Caco-2 (cell line): ENCODE results near the gene CDKN2A. TPM values are rescaled to one million over a fixed set of nuclear protein-coding genes. Genes with fewer than 3 reads are reported as not detected.
A peak's percentile ranks its signal among the peaks of the same experiment; 100 is the strongest.

Experiments used
- BruUV-seq: library from RNA; stranded (reverse); fragments of 400-500 nt; replicated peaks from 2 replicates; lab custom pipeline; 2021; lab: Mats Ljungman, UMichigan
- CTCF ChIA-PET: fragments of 300-600 bp; sonication (Branson Sonifier 250); formaldehyde crosslinking; loops from one replicate; lab custom pipeline; 2022; ENCODE audit warnings: antibody characterized with exemption; lab: Charles Lee
- POLR2A ChIA-PET: fragments of 300-600 bp; sonication (Branson Sonifier 250); formaldehyde crosslinking; loops from one replicate; lab custom pipeline; 2022; ENCODE audit warnings: antibody characterized with exemption; lab: Charles Lee
- DNase-seq, 2 experiments: peaks; one replicate each; pipeline versions ENCODE4 v3.0.0 to v3.0.0-alpha.2; 2020 to 2022
- H3K27me3 ChIP-seq: replicated peaks from 2 replicates; pipeline ENCODE4 v1.6.0; 2011; ENCODE audit warnings: low read length; ENCODE audit not compliant: control insufficient read depth, insufficient read depth
- H3K36me3 ChIP-seq: 2 replicates; pipeline ENCODE4 v1.5.1; 2011; ENCODE audit warnings: low read length; ENCODE audit not compliant: control insufficient read depth, insufficient read depth
- H3K4me1 ChIP-seq: fragments of 250-450 bp; sonication (Bioruptor Pico); 2 replicates; pipeline ENCODE4 v1.5.1; 2020; ENCODE audit warnings: mild to moderate bottlenecking
- H3K4me3 ChIP-seq: 2 replicates; pipeline ENCODE4 v1.5.1; 2011; ENCODE audit warnings: low read depth, mild to moderate bottlenecking, control low read depth, low read length
- H3K9me3 ChIP-seq: fragments of 250-450 bp; sonication (Bioruptor Pico); 2 replicates; pipeline ENCODE4 v1.5.1; 2020; ENCODE audit warnings: mild to moderate bottlenecking, moderate library complexity
- H3K27ac Mint-ChIP-seq: one replicate; pipeline ENCODE4 v1.8.0; 2022; ENCODE audit warnings: mixed read lengths; ENCODE audit not compliant: unreplicated experiment
- H3K27me3 Mint-ChIP-seq: one replicate; pipeline ENCODE4 v1.8.0; 2022; ENCODE audit warnings: mixed read lengths; ENCODE audit not compliant: insufficient read depth, unreplicated experiment
- H3K36me3 Mint-ChIP-seq: one replicate; pipeline ENCODE4 v1.8.0; 2022; ENCODE audit warnings: mild to moderate bottlenecking, mixed read lengths; ENCODE audit not compliant: insufficient read depth, unreplicated experiment
- H3K4me1 Mint-ChIP-seq: one replicate; pipeline ENCODE4 v1.8.0; 2022; ENCODE audit warnings: low read depth, mixed read lengths; ENCODE audit not compliant: unreplicated experiment
- H3K4me3 Mint-ChIP-seq: one replicate; pipeline ENCODE4 v1.8.0; 2022; ENCODE audit warnings: mild to moderate bottlenecking, moderate library complexity, mixed read lengths; ENCODE audit not compliant: unreplicated experiment
- H3K9me3 Mint-ChIP-seq: one replicate; pipeline ENCODE4 v1.8.0; 2022; ENCODE audit warnings: mixed read lengths; ENCODE audit not compliant: unreplicated experiment
- intact Hi-C: fragments of 100-400 bp; cut with micrococcal nuclease; formaldehyde crosslinking; loops from one replicate; pipeline ENCODE4 v1.10.0; 2022; ENCODE audit not compliant: unreplicated experiment
- total RNA-seq: library from RNA; stranded (reverse); gene quantifications from 2 replicates; pipeline ENCODE4 v1.2.3, GENCODE V29; 2022
- TF ChIP-seq, protein P1 (sequence below), 2 experiments: fragments of 200-600 bp in 1 of 2; IDR thresholded peaks; 1 replicate in 1 of 2; 2 replicates in 1 of 2; pipeline versions ENCODE4 v1.5.1 to v1.8.0; 2011 to 2022; ENCODE audit warnings: antibody characterized with exemption in 1 of 2, control low read depth in 1 of 2, inconsistent platforms in 1 of 2, low read depth in 1 of 2, low read length in 1 of 2, mild to moderate bottlenecking in 1 of 2, moderate library complexity in 1 of 2; ENCODE audit not compliant: insufficient read depth in 1 of 2, severe bottlenecking in 1 of 2, unreplicated experiment in 1 of 2

CDKN2A gene
- total RNA-seq, 1 experiment from 2014 or later: 48.0 TPM

DNA sequence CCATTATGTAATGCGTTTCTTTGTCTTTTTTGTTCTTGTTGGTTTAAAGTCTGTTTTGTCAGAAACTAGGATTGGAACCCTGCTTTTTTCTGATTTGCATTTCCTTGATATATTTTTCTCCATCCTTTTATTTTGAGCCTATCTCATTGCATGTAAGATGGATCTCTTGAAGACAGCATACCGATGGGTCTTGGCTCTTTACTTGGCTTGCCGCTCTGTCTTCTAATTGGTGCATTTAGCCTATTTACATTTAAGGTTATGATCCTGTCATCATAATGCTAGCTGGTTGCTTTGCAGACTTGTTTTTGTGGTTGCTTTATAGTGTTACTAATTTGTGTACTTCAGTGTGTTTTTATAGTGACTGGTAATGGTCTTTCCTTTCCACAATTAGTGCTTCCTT lies 28.2 kb upstream of the CDKN2A start:
- Histone ChIP-seq H3K4me1 (no peaks in the 10 kb centered on the region), H3K4me3 (no peak overlapping the region), H3K36me3 (no peaks in the 10 kb centered on the region), H3K27me3 (no peaks in the 10 kb centered on the region), H3K9me3 (no peaks in the 10 kb centered on the region)
- intact Hi-C loops: no loop called here
- no peaks in the 10 kb centered on the region for H3K9me3 Mint-ChIP-seq
- ChIA-PET POLR2A (no interaction called here), CTCF (no interaction called here)
- TF ChIP-seq, protein P1, sequence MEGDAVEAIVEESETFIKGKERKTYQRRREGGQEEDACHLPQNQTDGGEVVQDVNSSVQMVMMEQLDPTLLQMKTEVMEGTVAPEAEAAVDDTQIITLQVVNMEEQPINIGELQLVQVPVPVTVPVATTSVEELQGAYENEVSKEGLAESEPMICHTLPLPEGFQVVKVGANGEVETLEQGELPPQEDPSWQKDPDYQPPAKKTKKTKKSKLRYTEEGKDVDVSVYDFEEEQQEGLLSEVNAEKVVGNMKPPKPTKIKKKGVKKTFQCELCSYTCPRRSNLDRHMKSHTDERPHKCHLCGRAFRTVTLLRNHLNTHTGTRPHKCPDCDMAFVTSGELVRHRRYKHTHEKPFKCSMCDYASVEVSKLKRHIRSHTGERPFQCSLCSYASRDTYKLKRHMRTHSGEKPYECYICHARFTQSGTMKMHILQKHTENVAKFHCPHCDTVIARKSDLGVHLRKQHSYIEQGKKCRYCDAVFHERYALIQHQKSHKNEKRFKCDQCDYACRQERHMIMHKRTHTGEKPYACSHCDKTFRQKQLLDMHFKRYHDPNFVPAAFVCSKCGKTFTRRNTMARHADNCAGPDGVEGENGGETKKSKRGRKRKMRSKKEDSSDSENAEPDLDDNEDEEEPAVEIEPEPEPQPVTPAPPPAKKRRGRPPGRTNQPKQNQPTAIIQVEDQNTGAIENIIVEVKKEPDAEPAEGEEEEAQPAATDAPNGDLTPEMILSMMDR (IDR thresholded peaks at IDR 0.05; ENCODE audit: insufficient read depth in 1 of 2, low read depth in 1 of 2, low read length in 1 of 2, severe bottlenecking in 1 of 2, unreplicated experiment in 1 of 2): no peak
- H3K36me3 Mint-ChIP-seq: no peaks in the 10 kb centered on the region
- H3K27ac Mint-ChIP-seq: no peak overlapping the region
- no peak overlapping the region for H3K4me3 Mint-ChIP-seq
- DNase-seq: no peak
- H3K4me1 Mint-ChIP-seq: no peaks in the 10 kb centered on the region
- no TSS peak for BruUV-seq
- H3K27me3 Mint-ChIP-seq: no peaks in the 10 kb centered on the region

DNA sequence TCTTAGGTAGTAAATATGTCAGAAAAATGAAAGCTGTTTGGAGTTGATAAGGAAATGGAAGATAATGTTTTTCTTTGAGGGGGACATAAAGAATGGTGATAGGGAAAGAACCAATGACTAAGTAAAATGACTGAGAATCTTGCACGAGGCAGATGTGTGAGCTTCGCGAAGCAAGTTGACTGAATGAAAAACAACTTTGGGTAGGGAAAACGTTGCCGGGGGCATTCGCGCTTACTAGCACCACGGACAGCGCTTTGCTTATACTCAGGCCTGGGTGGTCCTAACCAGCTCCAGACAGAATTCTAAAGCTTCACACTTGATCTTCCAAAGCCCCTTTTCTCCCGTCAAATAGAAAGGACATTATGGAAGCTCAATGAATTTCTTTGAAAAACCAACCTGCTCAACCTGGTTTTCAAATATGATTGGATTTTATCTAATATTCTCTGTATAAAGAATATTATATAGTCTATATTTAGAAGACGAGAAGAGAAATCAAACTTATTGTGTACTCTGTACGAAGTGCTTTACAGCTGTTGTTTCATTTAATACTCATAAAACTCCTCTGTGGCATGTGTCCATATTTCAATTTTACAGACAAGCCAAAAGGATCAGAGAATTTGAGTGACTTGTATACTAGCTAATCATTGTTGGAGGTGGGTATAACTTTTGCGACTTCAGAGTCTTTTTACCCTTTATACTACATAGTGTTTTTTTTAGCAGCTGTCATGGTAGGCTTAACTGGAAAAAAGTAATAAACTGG lies 16.9 kb upstream of the CDKN2A start:
- H3K4me1 ChIP-seq: no peaks in the 10 kb centered on the region
- no TSS peak for BruUV-seq
- ChIA-PET CTCF (no interaction called here), POLR2A (no interaction called here)
- H3K36me3 Mint-ChIP-seq: peaks cover 10% of the 10 kb centered on the region
- H3K27me3 Mint-ChIP-seq: no peaks in the 10 kb centered on the region
- no peaks in the 10 kb centered on the region for H3K36me3 ChIP-seq
- H3K4me3 ChIP-seq: no peak overlapping the region
- no peaks in the 10 kb centered on the region for H3K9me3 ChIP-seq
- DNase-seq: peak in 1 of 2 experiments; percentile 16
- H3K9me3 Mint-ChIP-seq: no peaks in the 10 kb centered on the region
- H3K4me1 Mint-ChIP-seq: no peaks in the 10 kb centered on the region
- intact Hi-C loops: no loop called here
- H3K27ac Mint-ChIP-seq: peak overlapping the region; percentile 53
- TF ChIP-seq, protein P1 (IDR thresholded peaks at IDR 0.05; ENCODE audit: insufficient read depth in 1 of 2, low read depth in 1 of 2, low read length in 1 of 2, severe bottlenecking in 1 of 2, unreplicated experiment in 1 of 2): no peak
- H3K4me3 Mint-ChIP-seq: no peak overlapping the region
- no peaks in the 10 kb centered on the region for H3K27me3 ChIP-seq

DNA sequence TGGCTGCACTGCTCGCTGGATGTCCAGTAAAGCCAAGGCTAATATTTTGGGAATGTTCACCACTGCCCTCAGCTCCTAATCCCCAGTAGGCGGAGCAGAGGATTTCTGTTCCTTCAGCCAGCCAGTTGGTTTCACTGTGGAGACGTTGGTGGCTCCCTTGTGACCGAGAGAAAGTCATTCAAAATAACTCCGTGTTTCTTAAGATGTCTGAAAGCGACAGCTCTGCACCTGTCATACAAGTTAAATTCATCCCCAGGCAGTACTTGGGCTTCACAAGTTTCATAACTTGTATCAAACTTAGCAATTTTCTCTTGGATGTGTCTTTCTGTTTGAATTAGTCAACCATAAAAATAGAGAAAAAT lies 15.3 kb upstream of the CDKN2A start:
- intact Hi-C loops: loop anchor here (1.0 to 2.0 kb wide), 4 partner anchors 15 to 230 kb away; partner anchors contain the start of genes CDKN2A and CDKN2B-AS1
- peaks cover 10% of the 10 kb centered on the region for H3K36me3 Mint-ChIP-seq
- H3K4me1 ChIP-seq: no peaks in the 10 kb centered on the region
- TF ChIP-seq, protein P1 (IDR thresholded peaks at IDR 0.05; ENCODE audit: insufficient read depth in 1 of 2, low read depth in 1 of 2, low read length in 1 of 2, severe bottlenecking in 1 of 2, unreplicated experiment in 1 of 2): no peak
- no peak for DNase-seq
- H3K4me3 ChIP-seq: peak overlapping the region; percentile 91
- H3K9me3 ChIP-seq: no peaks in the 10 kb centered on the region
- peak overlapping the region; percentile 51 for H3K27ac Mint-ChIP-seq
- POLR2A ChIA-PET: interaction anchor here (0.9 to 1.5 kb wide), 3 partner anchors 9 to 94 kb away, joined by 3 to 9 read pairs (median 6); partner anchors contain the start of genes CDKN2A and CDKN2B-AS1
- no peaks in the 10 kb centered on the region for H3K4me1 Mint-ChIP-seq
- CTCF ChIA-PET: interaction anchor here (0.6 to 2.4 kb wide), 11 partner anchors 9 to 235 kb away, joined by 3 to 26 read pairs (median 7); partner anchors contain the start of genes CDKN2A and CDKN2B-AS1
- H3K36me3 ChIP-seq: no peaks in the 10 kb centered on the region
- TSS peak; percentile 63 for BruUV-seq
- H3K4me3 Mint-ChIP-seq: peak overlapping the region; percentile 100
- H3K27me3 Mint-ChIP-seq: no peaks in the 10 kb centered on the region
- no peaks in the 10 kb centered on the region for H3K9me3 Mint-ChIP-seq
- H3K27me3 ChIP-seq: no peaks in the 10 kb centered on the region
